C4-2B (cell line): Measurements from ENCODE around the gene TBC1D2.
"Not testable (repeated sequence)": the region's sequence is repeated elsewhere in the genome, so short reads cannot be mapped to it uniquely, and the experiment has no call there.

ENCODE experiments used
- H3K27ac ChIP-seq: fragments of 450-650 bp; 2 replicates; pipeline ENCODE4 v1.5.1; 2017
- ZFX ChIP-seq: fragments of 450-650 bp; IDR thresholded peaks from 2 replicates; pipeline ENCODE4 v1.6.1; 2017
- TF ChIP-seq, protein P1 (sequence below): fragments of 450-650 bp; conservative IDR thresholded peaks from 2 replicates; pipeline ENCODE4 v1.5.1; 2017; ENCODE audit warnings: mild to moderate bottlenecking

Gene TBC1D2

DNA sequence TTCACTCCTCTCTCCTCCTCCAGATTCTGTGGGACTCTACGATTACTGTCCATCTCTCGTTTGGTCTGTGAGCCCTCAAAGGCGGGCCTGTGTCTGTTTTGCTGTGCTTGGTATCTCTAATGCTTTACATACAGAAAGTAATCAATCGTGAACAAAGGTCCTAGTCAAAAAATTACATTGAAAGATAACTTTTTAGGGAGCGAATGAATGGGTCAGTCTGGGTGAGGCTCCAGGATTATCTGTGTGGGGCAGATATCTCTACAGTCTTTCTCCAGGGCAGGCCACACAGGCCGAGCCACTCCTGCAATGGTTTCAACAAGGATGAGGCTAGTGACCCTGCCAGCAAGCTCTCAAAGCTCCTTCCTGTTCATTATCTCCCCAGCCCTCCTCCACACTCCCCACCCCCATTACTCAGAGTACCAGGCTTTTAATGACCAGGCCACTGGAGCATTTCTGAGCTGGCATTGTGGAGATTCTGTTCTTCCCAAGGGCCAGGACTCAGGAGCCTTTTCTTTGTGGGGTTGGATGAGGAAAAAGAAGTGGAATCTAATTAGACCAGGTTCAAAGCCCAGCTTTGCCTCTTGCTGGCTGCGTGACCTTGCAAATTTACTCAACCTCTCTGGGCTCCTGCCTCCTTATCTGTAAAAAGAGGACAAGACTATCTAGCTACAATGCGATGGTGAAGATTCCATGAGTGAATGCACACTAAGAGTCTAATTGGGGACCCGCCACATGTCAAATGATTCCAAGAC lies 73.2 kb downstream of the TBC1D2 start:
- H3K27ac ChIP-seq: no peak overlapping the region
- TF ChIP-seq, protein P1, sequence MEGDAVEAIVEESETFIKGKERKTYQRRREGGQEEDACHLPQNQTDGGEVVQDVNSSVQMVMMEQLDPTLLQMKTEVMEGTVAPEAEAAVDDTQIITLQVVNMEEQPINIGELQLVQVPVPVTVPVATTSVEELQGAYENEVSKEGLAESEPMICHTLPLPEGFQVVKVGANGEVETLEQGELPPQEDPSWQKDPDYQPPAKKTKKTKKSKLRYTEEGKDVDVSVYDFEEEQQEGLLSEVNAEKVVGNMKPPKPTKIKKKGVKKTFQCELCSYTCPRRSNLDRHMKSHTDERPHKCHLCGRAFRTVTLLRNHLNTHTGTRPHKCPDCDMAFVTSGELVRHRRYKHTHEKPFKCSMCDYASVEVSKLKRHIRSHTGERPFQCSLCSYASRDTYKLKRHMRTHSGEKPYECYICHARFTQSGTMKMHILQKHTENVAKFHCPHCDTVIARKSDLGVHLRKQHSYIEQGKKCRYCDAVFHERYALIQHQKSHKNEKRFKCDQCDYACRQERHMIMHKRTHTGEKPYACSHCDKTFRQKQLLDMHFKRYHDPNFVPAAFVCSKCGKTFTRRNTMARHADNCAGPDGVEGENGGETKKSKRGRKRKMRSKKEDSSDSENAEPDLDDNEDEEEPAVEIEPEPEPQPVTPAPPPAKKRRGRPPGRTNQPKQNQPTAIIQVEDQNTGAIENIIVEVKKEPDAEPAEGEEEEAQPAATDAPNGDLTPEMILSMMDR: no peak
- no peak for TF ChIP-seq ZFX

DNA sequence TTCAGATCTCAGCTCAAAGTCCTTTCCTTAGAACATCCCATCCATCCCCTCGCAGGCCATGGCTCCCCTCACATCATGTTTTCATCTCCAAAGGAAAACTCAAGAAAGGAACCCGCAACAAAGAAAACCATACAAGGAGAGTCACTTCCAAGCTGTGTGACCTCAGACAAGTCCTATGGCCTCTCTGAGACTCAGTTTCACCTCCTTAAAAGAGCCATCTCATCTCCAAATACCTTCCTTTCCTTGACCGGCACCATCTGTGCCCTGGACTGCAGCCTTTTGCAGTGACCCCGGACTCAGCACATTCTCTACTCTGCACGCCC lies 73.7 kb downstream of the TBC1D2 start:
- H3K27ac ChIP-seq: no peak overlapping the region
- no peak for TF ChIP-seq ZFX
- TF ChIP-seq, protein P1: no peak

DNA sequence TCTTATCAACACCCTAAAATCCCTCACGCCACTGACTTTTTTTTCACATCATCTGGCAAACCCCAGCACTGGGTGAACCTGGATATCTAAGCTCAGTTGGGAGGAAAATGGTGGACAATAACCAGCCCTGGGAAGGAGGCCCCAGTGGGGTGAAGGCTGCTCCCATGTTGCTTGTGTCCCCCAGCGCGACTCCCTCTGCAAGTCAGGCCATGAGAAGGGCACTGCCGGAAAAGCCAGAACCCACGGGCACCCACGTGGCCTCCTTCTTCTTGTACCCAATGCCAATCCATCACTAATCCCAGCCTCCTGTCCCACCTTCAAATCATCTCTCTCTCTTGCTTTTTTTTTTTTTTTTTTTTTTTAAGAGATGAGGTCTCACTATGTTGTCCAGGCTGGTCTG lies 74.5 kb downstream of the TBC1D2 start:
- H3K27ac ChIP-seq: no peak overlapping the region

DNA sequence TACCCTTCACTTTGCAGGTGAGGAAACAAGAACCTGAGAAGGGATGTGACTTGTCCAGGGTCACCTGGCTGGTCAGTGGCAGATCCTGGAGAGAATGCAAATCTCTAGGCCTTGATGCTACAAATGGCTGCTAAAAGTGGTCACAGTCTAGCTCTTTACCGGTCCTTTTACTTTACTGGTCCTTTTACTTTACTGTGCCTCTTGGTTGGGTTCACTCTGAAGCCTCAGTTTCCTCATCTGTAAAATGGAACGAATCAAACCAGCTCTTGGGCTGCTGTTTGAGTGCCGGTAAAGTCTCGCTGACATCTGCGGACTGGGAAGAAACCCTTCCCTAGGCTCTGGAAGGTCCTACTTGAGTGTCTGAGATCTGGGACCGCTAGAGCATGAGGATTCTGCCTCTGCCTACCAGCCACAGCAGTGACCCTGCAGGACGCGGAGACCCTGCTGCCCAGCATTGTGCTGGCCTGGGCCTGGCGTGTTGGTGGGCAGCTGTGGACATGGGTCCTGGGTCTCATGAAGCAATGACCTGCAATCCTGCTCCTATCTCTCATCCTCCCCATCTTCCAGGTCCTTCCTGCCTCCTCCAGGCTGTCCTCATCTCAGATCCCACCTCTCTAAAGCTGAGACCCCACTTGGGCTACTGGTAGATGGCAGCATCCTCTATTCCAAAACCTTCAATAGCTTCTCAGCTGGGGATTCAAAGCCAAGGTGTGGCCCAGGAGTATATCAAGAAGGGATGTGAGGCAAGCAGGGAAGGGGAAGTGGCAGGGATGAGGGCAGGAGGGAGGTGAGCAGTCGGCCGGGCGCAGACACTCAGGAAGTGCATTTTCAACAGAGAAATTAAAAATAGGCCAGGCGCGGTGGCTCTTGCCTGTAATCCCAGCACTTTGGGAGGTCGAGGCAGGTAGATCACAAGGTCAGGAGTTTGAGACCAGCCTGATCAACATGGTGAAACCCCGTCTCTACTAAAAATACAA lies 76.3 kb downstream of the TBC1D2 start:
- no peak for TF ChIP-seq ZFX
- TF ChIP-seq, protein P1: no peak
- H3K27ac ChIP-seq: no peak overlapping the region

More for the DNA sequence above, 74.5 kb downstream of the TBC1D2 start:
- no peak for TF ChIP-seq ZFX

DNA sequence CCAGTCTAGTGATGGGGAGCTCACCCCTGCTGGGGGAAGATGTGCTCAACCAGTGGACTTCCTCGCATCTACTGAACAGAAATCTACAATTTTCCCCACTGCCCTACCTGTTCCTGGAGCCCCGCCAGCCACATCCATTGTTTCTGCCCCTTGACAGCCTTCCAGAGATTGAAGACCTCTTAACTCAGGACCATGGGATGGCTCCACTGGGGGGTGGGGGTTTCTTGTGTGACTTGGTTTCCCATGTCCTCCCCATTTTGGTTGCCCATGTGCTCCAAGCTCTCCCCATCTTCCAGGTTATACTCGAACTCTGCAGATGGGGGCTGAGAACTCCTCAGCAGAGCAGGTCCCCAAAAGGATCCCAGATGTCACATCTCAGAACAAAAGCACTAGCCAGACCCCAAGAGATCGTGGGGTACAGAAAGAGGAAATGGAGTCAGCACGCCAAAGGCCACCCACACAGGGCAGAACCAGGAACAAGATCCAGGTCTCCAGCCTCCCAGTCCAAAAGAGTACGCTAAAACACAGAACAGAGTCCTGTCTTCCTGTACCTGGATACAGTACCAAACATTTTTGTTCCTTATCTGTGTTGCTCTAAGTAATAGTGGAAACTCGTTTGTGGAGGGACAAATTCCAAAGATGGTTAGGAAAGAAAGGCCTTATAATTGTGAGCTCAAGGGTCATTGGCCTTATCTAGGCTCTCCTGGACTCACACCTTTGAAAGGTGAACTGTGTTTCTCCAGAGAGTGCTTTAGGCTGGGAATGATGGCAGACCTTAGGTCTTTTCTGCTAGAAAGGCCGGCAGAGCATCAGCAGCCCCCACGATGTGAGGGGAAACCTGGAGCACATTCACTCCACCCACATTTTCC lies 78.8 kb downstream of the TBC1D2 start:
- TF ChIP-seq, protein P1: no peak
- TF ChIP-seq ZFX: no peak
- peak overlapping the region; percentile 23 for H3K27ac ChIP-seq

DNA sequence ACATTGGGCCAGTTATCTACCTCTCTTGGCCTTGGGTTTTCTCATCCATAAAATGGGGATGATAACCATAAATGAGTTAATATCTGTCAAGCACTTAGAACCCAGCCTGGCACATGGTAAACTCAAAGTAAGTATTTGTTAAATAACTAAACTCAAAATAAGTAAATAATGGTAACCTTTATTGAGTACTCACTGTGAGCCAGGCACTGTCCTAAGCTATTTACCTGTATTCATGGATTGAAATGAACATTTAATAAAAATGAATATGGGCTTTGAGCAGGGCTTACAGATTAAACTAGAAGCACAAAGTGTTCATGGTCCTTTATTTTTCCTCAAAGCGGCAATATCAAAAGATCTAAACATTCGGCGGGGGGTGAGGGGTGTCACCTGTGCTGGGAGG lies 79.7 kb downstream of the TBC1D2 start:
- H3K27ac ChIP-seq: peak overlapping the region; percentile 23
- TF ChIP-seq, protein P1: no peak
- no peak for TF ChIP-seq ZFX

DNA sequence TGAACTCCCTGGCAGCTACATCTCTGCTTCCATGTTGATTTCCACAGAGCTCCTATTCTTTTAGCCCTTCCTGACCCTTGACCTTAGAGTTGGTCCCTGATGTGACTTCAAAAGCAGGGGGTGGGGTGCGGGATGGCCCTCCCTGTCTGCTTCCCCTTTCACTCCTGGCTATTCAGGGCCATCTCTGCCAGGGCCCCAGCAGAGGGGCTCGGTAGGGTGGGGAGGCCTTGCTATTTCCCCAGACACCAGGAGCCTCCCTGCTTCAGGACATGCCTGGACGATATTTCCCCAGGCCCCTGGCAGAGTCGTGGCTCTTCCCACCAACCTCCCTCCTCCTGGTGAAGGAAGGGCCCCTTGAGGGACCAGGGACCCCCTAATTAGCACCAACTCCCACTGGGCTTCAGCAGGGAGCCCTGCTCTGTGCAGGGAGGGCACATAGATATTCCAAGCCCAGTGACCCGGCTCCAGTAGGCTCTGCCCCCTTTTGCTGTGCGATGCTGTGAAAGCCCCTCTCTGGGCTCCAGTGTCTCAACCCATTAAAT lies 80.3 kb downstream of the TBC1D2 start:
- H3K27ac ChIP-seq: peak overlapping the region; percentile 23; the same call in 1 of the 2 replicates
- TF ChIP-seq, protein P1: no peak
- no peak for TF ChIP-seq ZFX

DNA sequence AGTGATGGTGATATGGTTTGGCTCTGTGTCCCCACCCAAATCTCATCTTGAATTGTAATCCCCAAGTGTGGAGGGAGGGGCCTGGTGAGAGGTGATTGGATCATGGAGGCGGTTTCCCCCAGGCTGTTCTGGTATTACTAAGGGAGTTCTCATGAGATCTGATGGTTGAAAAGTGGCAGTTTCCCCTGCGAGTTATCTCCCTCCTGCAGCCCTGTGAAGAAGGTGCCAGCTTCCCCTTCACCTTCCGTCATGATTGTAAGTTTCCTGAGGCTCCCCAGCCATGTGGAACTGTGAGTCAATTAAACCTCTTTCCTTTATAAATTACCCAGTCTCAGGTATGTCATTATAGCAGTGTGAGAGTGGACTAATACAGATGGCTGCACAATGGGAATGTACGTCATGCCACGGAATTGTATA lies 80.9 kb downstream of the TBC1D2 start:
- H3K27ac ChIP-seq: not testable (repeated sequence)
